ENCODE data around the gene GSTM4. TPM values are rescaled to one million over a fixed set of nuclear protein-coding genes. Genes with fewer than 3 reads are reported as not detected.
"Not testable (repeated sequence)": the region's sequence is repeated elsewhere in the genome, so short reads cannot be mapped to it uniquely, and the experiment has no call there.

The GSTM4 gene
- total RNA-seq, 2 donors from 2014 or later = 24.1 to 37.2 TPM

DNA sequence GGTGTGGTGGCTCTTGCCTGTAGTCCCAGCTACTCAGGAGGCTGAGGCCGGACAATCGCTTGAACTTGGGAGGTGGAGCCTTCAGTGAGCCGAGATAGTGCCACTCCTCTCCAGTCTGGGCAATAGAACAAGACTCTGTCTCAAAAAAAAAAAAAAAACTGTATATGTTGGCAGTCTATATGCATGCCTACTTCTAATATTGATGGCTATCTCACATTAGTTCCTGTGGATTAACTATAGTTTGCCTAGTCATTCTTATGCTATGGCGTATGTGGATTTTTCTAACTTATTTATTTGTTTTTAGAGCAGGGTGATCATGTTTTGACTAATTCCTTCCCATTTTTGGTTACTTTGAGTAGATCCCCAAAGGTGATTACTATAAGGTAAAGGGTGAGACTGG, 41.2 kb downstream of the GSTM4 start:
- Histone ChIP-seq H3K4me3 (no peak overlapping the region), H3K4me1 (no peaks in the 10 kb centered on the region), H3K36me3 (replicated peaks in 1 of 2; ENCODE audit: insufficient read depth in 1 of 2, low read depth in 2 of 2) (no peaks in the 10 kb centered on the region), H3K27me3 (no peaks in the 10 kb centered on the region), H3K27ac (no peak overlapping the region), H3K9me3 (no peaks in the 10 kb centered on the region)
- no peak for DNase-seq
- ATAC-seq = no peak
- no peak for TF ChIP-seq POLR2A (IDR thresholded peaks at IDR 0.05)
- TF ChIP-seq, protein P1, sequence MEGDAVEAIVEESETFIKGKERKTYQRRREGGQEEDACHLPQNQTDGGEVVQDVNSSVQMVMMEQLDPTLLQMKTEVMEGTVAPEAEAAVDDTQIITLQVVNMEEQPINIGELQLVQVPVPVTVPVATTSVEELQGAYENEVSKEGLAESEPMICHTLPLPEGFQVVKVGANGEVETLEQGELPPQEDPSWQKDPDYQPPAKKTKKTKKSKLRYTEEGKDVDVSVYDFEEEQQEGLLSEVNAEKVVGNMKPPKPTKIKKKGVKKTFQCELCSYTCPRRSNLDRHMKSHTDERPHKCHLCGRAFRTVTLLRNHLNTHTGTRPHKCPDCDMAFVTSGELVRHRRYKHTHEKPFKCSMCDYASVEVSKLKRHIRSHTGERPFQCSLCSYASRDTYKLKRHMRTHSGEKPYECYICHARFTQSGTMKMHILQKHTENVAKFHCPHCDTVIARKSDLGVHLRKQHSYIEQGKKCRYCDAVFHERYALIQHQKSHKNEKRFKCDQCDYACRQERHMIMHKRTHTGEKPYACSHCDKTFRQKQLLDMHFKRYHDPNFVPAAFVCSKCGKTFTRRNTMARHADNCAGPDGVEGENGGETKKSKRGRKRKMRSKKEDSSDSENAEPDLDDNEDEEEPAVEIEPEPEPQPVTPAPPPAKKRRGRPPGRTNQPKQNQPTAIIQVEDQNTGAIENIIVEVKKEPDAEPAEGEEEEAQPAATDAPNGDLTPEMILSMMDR (IDR thresholded peaks at IDR 0.05) = no peak
- no CpG with 5 or more reads among the region's 4 CpGs for WGBS, 2 donors
- intact Hi-C loops (cut with DNase I) = no loop called here

DNA sequence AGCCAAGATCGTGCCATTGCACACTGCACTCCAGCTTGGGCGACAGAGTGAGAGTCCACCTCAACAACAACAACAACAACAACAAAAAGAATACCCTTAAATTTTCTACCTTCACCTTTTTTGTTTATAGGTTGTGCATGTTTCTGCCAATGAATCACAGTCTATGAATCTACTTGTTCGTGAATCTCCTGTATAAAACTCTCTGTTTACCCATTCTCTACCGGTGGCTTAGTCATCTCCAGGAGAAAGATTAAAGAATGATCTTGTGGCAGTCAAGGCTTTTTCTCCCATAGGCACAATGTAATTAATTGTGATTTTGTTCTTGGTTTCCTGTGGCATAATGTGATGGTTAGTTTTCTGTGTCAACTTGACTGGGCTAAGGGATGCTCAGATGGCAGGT, 42.0 kb downstream of the GSTM4 start:
- H3K36me3 ChIP-seq (replicated peaks in 1 of 2; ENCODE audit: insufficient read depth in 1 of 2, low read depth in 2 of 2); H3K27ac ChIP-seq; ATAC-seq; intact Hi-C loops (cut with DNase I); H3K4me1 ChIP-seq; H3K9me3 ChIP-seq; H3K27me3 ChIP-seq; DNase-seq; H3K4me3 ChIP-seq: not testable (repeated sequence)
- WGBS, 2 donors = no CpG with 5 or more reads among the region's 4 CpGs

DNA sequence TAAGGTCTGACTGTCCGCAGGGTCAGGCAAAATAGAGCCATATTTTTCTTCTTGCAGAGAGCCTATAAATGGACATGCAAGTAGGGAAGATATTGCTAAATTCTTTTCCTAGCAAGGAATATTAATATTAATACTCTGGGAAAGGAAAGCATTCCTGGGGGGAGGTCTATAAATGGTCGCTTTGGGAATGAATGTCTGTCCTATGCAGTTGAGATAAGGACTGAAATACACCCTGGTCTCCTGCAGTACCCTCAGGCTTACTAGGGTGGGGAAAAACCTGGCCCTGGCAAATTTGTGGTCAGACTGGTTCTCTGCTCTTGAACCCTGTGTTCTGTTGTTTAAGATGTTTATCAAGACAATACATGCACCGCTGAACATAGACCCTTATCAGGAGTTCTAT, 47.0 kb downstream of the GSTM4 start:
- H3K27ac ChIP-seq; H3K27me3 ChIP-seq; ATAC-seq; H3K9me3 ChIP-seq; H3K4me1 ChIP-seq; intact Hi-C loops (cut with DNase I); DNase-seq; H3K4me3 ChIP-seq; H3K36me3 ChIP-seq (replicated peaks in 1 of 2; ENCODE audit: insufficient read depth in 1 of 2, low read depth in 2 of 2): not testable (repeated sequence)
- WGBS, 2 donors = 89 to 90% methylated on average over 3 of the region's 3 CpGs

DNA sequence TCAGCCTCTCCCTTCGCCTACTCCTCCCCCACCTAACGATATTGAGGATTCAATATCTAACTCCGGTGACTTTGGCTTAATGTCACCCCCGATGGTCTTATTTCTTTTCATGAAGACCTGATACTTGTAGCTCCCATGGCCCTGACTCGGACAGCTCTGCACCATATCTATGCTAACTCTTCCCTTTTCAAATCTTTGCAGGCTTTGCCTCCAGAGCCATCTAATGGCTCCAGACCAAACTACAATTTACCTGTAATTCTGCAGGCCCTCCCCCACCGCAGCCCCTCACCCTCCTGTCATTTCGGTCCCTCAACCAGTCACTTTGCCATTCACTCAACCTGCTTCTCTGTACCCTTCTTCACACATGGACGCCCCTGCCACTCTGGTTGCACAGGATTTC, 48.3 kb downstream of the GSTM4 start:
- H3K4me3 ChIP-seq = no peak overlapping the region
- TF ChIP-seq, protein P1 (IDR thresholded peaks at IDR 0.05) = peak in 4 of 7 experiments; percentile 11 to 34 (median 28)
- no peak for TF ChIP-seq POLR2A (IDR thresholded peaks at IDR 0.05)
- no peaks in the 10 kb centered on the region for H3K4me1 ChIP-seq
- H3K36me3 ChIP-seq (replicated peaks in 1 of 2; ENCODE audit: insufficient read depth in 1 of 2, low read depth in 2 of 2) = no peaks in the 10 kb centered on the region
- no peak for DNase-seq
- intact Hi-C loops (cut with DNase I) = no loop called here
- ATAC-seq = no peak
- peaks cover 0 to 4% (median 0%) of the 10 kb centered on the region in 3 donors for H3K9me3 ChIP-seq
- no peaks in the 10 kb centered on the region for H3K27me3 ChIP-seq
- H3K27ac ChIP-seq = no peak overlapping the region
- WGBS, 2 donors = 61 to 68% methylated on average over 8 of the region's 8 CpGs

DNA sequence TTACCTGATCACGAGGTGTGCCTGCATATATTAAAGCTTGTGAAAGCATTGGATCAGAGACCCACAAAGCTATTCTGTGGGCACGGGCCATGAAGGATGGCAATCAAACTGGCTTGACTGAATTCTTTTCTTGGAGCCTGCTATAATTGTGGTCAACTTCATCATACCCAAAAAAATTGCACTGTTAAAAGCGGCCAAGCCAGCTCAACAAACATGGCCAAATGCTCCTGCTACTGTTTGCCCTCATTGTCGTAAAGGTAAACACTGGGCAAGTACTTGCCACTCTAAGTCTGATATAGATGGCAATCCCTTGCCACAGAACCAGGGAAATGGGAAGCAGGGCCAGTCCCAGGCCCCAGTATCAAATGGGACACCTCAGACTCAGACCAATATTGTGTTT, 49.5 kb downstream of the GSTM4 start:
- Histone ChIP-seq H3K4me1 (no peaks in the 10 kb centered on the region), H3K27ac (no peak overlapping the region), H3K9me3 (peaks cover 0 to 4% (median 0%) of the 10 kb centered on the region in 3 donors), H3K27me3 (no peaks in the 10 kb centered on the region), H3K36me3 (replicated peaks in 1 of 2; ENCODE audit: insufficient read depth in 1 of 2, low read depth in 2 of 2) (no peaks in the 10 kb centered on the region), H3K4me3 (no peak overlapping the region)
- 59 to 66% methylated on average over 4 of the region's 4 CpGs for WGBS, 2 donors
- ATAC-seq (no peak), DNase-seq (no peak)
- TF ChIP-seq, protein P1 (IDR thresholded peaks at IDR 0.05) = no peak
- no peak for TF ChIP-seq POLR2A (IDR thresholded peaks at IDR 0.05)
- intact Hi-C loops (cut with DNase I) = no loop called here

DNA sequence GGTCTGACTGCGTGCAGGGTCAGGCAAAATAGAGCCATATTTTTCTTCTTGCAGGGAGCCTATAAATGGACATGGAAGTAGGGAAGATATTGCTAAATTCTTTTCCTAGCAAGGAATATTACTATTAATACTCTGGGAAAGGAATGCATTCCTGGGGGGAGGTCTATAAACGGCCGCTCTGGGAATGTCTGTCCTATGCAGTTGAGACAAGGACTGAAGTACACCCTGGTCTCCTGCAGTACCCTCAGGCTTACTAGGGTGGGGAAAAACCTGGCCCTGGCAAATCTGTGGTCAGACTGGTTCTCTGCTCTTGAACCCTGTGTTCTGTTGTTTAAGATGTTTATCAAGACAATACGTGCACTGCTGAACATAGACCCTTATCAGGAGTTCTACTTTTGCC, 53.0 kb downstream of the GSTM4 start:
- H3K27me3 ChIP-seq; ATAC-seq; H3K4me3 ChIP-seq; H3K36me3 ChIP-seq (replicated peaks in 1 of 2; ENCODE audit: insufficient read depth in 1 of 2, low read depth in 2 of 2); H3K4me1 ChIP-seq; H3K27ac ChIP-seq; intact Hi-C loops (cut with DNase I); DNase-seq; H3K9me3 ChIP-seq: not testable (repeated sequence)
- 64 to 81% methylated on average over 4 of the region's 4 CpGs for WGBS, 2 donors

DNA sequence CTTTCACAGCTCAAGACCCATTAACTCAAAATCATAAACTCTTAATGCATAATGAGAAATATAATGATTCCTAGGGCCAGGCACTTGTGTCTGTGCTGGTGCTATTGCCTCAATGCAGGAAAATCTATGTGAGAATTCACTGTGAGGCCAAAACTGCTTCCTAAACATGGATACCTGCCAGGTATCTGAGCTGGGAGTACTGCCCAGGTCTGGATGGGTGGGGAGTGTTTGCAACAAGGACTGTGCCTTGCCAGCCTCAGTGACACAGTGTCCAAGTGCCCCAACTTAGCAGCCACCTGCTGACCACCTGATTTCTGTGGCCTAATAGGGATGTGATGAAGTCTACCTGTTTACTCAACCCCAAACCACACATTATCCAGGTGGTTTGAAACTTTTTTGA, 53.9 kb downstream of the GSTM4 start:
- intact Hi-C loops (cut with DNase I); H3K4me3 ChIP-seq; ATAC-seq; H3K36me3 ChIP-seq (replicated peaks in 1 of 2; ENCODE audit: insufficient read depth in 1 of 2, low read depth in 2 of 2); H3K4me1 ChIP-seq; DNase-seq; H3K27me3 ChIP-seq; H3K9me3 ChIP-seq; H3K27ac ChIP-seq: not testable (repeated sequence)

Other genes starting within 250 kb of the GSTM4 start
- gene PSMA5, start 229.7 kb upstream of the GSTM4 start, total RNA-seq = 1 to 10 TPM; 8.6 to 8.9 TPM
- gene SYPL2, start 189.6 kb upstream of the GSTM4 start, total RNA-seq = 1 to 10 TPM; 1.8 to 2.3 TPM
- 1 to 10 TPM; 2.6 to 5.9 TPM for gene ATXN7L2, start 172.2 kb upstream of the GSTM4 start, total RNA-seq
- gene CYB561D1, start 162.0 kb upstream of the GSTM4 start, total RNA-seq = 1 to 10 TPM; 6.2 to 6.9 TPM
- 1 to 10 TPM; 2.6 to 8.6 TPM for gene AMIGO1, start 146.4 kb upstream of the GSTM4 start, total RNA-seq
- gene GPR61, start 116.2 kb upstream of the GSTM4 start, total RNA-seq = not detected
- gene GNAI3, start 107.5 kb upstream of the GSTM4 start, total RNA-seq = 1 to 10 TPM; 3.6 to 4.9 TPM
- gene GNAT2, start 36.5 kb upstream of the GSTM4 start, total RNA-seq = not detected
- 100 to 1,000 TPM in 1 of 2 donors, 10 to 100 TPM in 1; 22.1 to 111 TPM for gene AMPD2, start 36.3 kb upstream of the GSTM4 start, total RNA-seq
- gene GSTM2, start 12.0 kb downstream of the GSTM4 start, total RNA-seq = 10 to 100 TPM; 51.1 to 60.6 TPM
- 10 to 100 TPM in 1 of 2 donors, not detected in 1; 19.5 TPM for gene GSTM1, start 31.7 kb downstream of the GSTM4 start, total RNA-seq
- gene GSTM5, start 56.2 kb downstream of the GSTM4 start, total RNA-seq = 1 to 10 TPM in 1 of 2 donors, not detected in 1; 1.8 TPM
- gene GSTM3, start 84.9 kb downstream of the GSTM4 start, total RNA-seq = 10 to 100 TPM; 68.5 to 73.8 TPM
- gene EPS8L3, start 107.8 kb downstream of the GSTM4 start, total RNA-seq = 1 to 10 TPM in 1 of 2 donors, not detected in 1; 4.2 TPM

Measured in body of pancreas (tissue), 4 donors.